Measurements from ENCODE around the gene SDF4.
A peak's percentile ranks its signal among the peaks of the same experiment; 100 is the strongest.

Gene SDF4

GRCh38 chr1:1240822-1241587 is 9.2 kb upstream of the SDF4 start:
- DNase-seq: no peak

GRCh38 chr1:1240348-1240732 is 8.5 kb upstream of the SDF4 start:
- DNase-seq: no peak

- no peak for DNase-seq
These were observed 8.0 kb upstream of the SDF4 start for GRCh38 chr1:1239614-1240347.

- no peak for DNase-seq
These were observed 7.4 kb upstream of the SDF4 start for GRCh38 chr1:1239227-1239613.

- DNase-seq: no peak
These were observed 6.9 kb upstream of the SDF4 start for GRCh38 chr1:1238702-1239178.

- peak; percentile 48 for DNase-seq
These were observed 6.3 kb upstream of the SDF4 start for GRCh38 chr1:1237874-1238701.

GRCh38 chr1:1236945-1237873 is 5.4 kb upstream of the SDF4 start:
- DNase-seq: no peak

- no peak for DNase-seq
These were observed 4.5 kb upstream of the SDF4 start for GRCh38 chr1:1236176-1236763.

GRCh38 chr1:1235016-1235744 is 3.4 kb upstream of the SDF4 start:
- no peak for DNase-seq

GRCh38 chr1:1234180-1234808 is 2.5 kb upstream of the SDF4 start:
- no peak for DNase-seq

- DNase-seq: no peak
These were observed 1.7 kb upstream of the SDF4 start for GRCh38 chr1:1233567-1233892.

- no peak for DNase-seq
These were observed 1.2 kb upstream of the SDF4 start for GRCh38 chr1:1232796-1233566.

- no peak for DNase-seq
These were observed 501 bp upstream of the SDF4 start, which contains the start of gene B3GALT6 for GRCh38 chr1:1232208-1232795. B3GALT6 (plus strand) TSS chr1:1232237; CDS start chr1:1232279, 42 bp downstream.

GRCh38 chr1:1230656-1231399 is 973 bp downstream of the SDF4 start:
- DNase-seq: no peak

GRCh38 chr1:1229770-1230169 is 2.0 kb downstream of the SDF4 start:
- DNase-seq: no peak

- DNase-seq: no peak
These were observed 3.0 kb downstream of the SDF4 start for GRCh38 chr1:1228596-1229321.

- DNase-seq: no peak
These were observed 3.6 kb downstream of the SDF4 start for GRCh38 chr1:1228187-1228586.

GRCh38 chr1:1227386-1227785 is 4.4 kb downstream of the SDF4 start:
- no peak for DNase-seq

All from stimulated activated CD8-positive, alpha-beta memory T cell treated with anti-CD3 and anti-CD28 coated beads, Interleukin-4, amount 100 ng/mL, for 48 hours (primary cell).